Stimulated activated CD4-positive, alpha-beta T cell treated with anti-CD3 and anti-CD28 coated beads, Interleukin-2, amount 100 ng/mL, for 24 hours (primary cell): ENCODE measurements around the gene RPAP2.
"Not testable (repeated sequence)": the region's sequence is repeated elsewhere in the genome, so short reads cannot be mapped to it uniquely, and the experiment has no call there.

Experiments
- DNase-seq, 2 donors: peaks; one replicate each; pipeline ENCODE4 v3.0.0-alpha.2; 2020

RPAP2 gene

DNA sequence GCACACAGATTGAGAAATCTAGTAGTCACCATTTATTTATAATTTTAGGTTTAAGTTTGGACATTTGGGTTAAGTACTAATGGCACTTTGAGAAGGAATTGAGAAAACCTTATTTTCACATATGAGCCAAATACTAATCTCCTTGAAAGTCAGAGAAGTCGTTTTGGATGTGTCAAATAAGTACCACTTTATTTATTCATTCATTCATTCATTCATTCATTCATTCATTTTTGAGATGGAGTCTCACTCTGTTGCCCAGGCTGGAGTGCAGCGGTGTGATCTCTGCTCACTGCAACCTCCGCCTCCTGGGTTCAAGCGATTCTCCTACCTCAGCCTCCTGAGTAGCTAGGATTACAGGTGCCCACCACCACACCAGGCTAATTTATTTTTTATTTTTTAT is 79.1 kb downstream of the RPAP2 start:
- not testable (repeated sequence) for DNase-seq

DNA sequence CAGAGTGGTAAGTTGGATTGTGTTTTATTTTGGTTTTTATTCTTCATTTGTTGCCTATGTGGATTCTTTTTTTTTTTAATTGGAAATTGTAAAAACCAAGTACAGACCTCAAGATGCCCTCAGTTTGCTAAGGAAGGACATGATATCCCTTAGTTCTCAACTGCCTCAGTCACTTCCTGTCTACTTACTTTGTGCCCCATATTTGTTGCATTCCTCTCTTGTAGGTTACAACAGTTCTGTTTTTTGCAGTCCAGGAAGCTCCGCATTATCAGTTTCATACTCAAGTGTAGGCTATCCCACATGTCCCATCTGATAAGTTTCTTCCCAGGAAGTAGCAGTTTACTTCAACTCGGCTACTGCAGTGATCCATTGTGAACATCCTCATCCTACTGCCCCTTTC is 82.0 kb downstream of the RPAP2 start:
- no peak for DNase-seq

DNA sequence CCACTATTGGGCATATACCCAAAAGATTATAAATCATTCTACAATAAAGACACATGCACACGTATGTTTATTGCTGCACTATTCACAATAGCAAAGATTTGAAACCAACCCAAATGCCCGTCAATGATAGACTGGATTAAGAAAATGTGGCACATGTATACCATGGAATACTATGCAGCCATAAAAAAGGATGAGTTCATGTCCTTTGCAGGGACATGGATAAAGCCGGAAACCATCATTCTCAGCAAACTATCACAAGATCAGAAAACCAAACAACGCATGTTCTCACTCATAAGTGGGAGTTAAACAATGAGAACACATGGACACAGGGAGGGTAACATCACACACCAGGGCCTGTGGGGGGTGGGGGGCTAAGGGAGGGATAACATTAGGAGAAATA is 95.1 kb downstream of the RPAP2 start:
- DNase-seq = not testable (repeated sequence)

DNA sequence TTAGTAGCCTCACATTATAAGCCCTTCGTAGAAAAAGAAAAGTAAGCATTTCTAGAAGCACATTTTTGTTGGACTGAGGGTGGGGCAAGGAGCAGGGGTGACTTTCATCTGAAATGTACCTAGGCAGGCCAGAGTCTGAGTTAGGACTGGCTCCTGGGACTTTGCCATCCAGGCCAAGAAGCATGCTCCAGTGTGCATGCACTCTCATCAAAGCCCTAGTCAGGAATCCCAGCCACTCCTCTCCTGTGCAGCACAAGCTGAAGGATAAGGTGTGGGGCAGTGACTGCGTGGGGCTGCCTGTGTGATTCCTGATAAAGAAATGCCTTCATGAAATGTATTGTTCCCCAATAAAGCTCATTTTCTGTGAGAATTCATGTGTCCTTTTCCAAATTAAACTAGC is 99.7 kb downstream of the RPAP2 start:
- no peak for DNase-seq

DNA sequence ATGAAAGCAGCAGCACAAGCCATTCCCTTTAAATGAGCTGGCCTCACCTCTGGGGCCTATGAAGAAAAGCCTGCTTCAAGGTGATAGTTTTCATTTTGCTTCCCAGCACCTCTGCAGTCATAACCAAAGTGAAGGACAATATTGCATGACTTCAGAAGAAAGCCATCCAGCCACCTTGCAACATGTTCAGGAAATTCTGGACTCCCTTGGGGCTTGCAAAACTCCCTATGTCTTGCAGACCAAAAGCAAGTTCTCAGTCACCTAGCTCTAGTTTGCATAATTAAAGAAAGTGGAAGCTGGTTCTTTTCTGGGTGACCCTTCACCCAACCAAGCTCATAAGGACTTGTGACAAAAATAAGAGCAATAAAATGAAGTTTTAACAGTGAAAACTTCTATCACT is 100.2 kb downstream of the RPAP2 start:
- DNase-seq = no peak

DNA sequence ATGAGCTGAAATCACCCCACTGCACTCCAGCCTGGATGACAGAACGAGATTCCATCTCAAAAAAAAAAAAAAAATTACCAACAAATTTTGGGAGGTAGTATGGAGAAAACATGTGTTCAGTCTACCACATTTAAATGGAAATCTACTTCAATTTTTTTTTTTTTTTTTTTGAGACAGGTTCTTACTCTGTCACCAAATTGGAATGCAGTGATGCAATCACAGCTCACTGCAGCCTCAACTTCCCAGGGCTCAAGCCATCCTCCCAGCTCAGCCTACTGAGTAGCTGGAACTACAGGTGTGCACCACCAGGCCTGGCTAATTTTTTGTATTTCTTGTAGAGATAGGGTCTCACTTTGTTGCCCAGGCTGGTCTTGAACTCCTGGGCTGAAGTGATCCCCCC is 105.8 kb downstream of the RPAP2 start:
- no peak for DNase-seq

DNA sequence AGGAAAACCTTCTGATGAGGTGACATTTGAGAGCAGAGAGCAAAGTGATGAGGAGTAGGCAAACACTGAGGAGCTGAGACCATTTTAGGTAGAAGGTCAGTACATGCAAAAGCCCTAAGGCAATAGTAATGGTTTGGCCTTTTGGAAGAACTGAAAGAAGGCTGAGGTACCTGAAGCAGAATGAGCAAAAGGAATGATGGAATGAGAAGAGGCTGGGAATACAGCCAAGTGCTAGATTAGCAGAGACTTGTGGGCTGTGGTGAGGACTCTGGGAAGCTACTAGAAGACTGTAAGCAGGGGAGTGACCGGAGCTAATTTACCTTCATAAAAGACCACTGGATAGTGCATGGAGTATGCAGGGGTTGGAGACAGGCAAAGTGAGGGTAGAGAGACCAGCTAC is 110.0 kb downstream of the RPAP2 start:
- DNase-seq = no peak

DNA sequence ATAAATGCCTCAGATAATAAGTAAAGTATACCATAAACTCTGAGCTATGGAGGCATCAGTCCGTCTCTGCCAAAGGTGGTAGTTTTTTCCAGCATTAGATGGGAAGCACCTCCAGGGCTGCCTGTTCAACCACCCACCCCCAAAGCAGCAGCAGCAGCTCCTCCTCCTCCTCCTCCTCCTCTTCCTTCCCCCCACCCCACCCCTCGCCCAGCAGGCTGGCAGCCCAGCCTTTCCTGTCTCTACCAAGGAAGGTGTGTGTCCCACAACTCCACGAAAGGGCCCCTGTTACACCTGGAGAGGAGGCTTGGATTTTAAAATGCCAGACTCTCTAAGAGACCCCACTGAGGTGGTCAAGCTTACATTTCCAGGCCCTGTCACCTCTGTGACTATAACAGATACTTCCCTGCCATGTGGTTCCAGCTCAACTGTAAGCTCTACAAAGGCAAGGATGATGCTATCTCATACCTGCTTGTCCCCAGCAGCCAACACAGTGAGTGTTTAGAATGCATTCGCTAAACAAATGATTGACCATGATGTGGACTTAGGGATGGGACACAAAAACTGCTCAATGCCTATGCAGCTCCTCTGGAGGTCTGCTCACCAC is 111.2 kb downstream of the RPAP2 start:
- DNase-seq = no peak

DNA sequence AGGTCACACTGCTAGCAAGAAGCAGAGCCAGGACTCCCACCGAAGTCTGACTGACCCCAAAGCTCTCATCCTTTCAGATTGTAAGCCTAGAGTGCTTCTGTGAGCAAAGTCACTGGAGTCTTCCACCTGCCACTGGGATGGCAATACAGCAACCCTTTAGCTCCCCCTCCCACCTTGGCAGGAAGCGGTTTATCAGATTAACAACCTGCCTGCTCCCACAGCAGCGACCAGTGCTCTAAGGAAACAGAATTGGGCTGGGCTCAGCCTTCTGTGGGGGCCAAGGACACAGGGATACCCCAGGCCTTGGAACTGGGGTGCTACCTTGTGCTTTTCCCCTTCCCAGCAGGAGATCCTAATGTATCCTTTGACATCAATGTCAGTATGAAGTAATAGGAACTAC is 111.8 kb downstream of the RPAP2 start:
- peak; percentile 24 to 29 for DNase-seq

DNA sequence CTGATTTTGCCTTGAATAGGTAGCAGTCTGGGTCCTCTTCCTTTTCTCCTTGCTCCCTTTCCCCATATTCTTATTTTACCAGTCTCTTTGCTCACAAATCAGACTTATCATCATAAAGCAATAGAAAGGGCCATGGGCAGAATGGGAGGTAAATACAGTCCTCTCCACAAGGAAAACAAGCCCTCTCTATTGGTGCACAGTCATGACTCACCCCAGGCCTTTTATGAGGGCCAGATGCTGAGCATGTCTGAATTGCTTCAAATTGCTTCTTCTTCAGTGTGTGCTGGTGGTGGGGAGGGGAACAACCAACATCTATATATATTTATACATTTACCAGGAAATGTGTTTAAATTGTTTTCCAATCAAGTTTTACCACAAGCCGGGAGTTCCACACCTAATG is 112.7 kb downstream of the RPAP2 start:
- DNase-seq = no peak

DNA sequence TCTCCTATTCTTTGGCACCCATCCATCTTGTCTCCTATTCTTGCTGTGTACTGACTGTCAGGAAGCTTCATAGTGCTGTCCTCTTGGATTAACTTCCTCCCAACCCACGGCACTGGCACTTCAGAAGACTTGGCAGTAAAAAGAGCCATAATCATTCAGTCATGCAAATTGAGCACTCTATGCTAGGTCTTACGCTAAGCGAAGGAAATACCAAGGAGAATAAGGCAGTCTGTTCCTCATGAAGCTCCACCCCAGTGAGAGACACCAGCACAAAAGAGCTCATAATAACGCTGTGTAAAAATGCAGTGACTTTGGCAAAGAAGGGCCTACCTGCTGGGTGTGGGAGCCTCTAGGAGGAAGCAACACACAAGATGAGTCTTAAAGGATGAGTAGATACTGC is 120.8 kb downstream of the RPAP2 start:
- no peak for DNase-seq

DNA sequence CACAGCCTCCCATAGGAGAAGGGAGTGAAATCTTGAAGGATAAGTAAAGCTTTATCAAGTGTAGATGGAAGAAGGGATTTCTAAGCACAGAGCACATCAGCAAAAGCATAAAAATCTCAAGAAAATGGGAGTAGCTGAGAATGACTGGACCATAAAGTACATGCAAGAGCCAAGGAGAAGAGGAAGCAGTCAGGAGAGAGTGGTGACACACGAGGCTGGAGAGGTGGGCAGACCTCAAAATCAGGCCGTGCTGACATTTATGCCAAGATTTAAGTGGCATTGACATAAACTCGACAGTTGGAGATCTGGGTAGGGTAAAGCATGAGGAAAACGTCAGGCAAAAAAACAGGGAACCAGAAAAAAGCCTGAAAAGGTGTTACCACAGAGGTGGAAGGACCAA is 125.5 kb downstream of the RPAP2 start:
- no peak for DNase-seq

DNA sequence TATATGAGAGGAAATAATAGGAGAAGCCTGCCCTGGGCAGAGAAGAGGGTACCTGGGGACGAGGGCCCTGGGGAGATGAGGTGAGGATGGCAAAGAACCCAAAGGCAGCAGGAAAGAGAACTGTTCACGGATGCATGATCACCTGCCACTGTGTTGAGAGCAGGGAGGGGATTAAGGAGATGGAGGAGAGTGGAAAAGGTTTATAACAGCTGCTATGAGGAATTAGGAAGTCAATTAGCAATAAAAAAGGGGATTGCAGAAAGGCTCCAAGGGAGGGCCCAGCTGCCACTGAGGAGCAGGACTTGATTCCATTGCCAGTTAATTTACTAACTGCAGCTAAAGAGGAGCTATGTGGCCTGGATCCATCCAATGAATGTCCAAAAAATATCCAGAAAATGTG is 126.8 kb downstream of the RPAP2 start:
- no peak for DNase-seq

DNA sequence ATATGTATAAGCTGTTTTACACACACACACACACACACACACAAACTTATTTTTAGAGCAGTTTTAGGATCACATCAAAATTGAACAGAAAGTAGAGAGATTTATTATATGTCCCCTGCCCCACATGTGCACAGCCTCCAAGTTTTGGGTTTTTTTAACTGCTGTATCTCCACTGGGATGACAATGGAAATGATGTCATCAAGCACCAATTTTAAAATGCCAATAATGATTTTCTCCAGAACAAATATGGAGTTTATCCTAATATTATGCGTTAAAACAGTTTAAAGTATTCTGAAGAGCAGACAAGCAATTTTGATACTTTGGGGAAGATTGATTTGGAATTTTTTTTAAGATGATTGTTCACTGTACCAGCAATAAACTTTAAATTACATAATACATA is 131.2 kb downstream of the RPAP2 start:
- no peak for DNase-seq

DNA sequence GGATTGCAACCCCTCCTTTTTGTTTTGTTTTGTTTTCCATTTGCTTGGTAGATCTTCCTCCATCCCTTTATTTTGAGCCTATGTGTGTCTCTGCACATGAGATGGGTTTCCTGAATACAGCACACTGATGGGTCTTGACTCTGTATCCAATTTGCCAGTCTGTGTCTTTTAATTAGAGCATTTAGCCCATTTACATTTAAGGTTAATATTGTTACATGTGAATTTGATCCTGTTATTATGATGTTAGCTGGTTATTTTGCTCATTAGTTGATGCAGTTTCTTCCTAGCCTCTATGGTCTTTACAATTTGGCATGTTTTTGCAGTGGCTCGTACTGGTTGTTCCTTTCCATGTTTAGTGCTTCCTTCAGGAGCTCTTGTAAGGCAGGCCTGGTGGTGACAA is 135.7 kb downstream of the RPAP2 start:
- not testable (repeated sequence) for DNase-seq

DNA sequence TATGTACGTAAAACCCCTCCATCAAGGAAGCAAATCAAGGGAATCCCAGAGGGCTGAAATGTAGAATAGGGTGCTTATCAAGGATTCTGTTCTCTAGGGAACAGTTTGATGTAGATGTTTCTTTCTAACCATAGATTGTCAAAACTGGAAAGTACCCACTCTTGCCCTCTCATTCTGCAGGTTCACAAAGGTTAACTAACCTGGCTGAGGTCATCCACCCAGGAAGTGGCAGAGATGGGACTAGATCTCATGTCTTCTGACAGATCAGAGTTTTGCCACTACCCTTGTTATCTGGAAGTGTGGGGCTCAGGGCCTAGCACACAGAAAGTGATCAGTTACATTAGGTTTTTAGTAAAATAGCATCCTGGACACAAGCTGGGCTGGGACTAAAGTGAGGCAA is 140.4 kb downstream of the RPAP2 start:
- no peak for DNase-seq

DNA sequence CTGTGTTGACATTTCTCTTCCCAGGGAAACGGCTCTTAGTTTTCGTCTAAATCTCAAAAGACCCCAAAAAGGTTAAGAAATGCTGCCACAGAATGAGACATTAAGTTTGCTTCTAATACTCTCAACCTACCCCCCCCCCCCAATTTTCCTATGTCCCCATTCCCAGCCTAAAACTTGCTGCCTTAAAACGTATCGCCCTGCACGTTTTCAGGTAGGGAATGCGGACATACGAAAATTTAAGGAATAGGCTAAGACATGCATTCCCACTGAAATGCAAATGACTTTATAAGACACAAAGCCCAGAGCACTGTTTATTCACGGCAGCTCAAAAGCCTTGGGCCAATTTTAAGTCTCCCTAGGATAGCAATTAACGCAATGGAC is 142.4 kb downstream of the RPAP2 start:
- no peak for DNase-seq

DNA sequence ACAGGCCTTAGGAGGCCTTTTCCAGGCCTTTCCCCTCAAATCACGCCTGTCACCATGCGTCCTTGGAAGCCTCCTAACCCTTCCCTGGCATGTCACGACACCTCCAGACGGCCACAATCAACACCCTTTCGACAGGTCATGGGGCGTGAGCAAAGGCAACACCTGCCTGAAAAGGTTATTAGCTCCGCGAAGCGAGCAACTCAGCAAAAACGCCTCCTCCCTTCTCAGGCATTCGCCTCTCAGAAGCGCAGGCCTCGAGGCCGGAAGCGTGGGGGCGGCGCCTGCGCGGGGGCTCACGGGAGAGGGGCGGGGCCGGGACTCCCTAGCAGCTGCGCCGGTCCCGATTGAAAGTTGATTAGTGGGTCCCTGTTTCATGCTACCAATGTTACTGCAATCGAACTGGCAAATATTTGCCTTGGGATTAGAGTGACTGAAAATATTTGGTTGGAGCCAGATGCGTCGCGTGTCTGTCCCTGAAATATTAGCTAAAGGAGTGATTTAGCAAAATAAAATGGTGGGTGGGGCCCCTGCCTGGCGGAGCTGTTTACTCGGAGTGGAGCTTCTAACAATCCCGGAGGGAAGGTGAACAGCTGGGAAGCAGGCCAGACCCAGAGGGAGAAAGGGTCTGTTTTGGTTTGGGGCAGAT is 143.0 kb downstream of the RPAP2 start:
- DNase-seq = no peak

DNA sequence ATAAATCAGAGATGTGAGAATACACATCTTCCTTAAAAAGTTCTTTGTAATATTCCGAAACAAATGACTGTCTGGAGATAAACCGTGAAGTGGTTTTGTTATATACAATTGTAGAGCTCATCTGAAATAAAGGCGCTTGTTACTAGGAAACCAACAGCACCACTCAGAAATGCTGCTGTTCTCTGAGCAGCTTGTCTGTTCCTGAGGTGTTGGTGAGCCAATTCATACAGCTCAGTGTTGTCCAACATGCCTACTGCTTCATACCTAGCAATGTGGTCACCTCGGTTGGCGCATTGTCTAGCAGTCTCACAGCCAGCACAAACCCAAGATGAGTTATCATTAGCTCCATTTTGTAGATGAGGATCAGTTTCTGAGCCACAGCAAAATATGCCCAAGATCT is 143.5 kb downstream of the RPAP2 start:
- DNase-seq = no peak

DNA sequence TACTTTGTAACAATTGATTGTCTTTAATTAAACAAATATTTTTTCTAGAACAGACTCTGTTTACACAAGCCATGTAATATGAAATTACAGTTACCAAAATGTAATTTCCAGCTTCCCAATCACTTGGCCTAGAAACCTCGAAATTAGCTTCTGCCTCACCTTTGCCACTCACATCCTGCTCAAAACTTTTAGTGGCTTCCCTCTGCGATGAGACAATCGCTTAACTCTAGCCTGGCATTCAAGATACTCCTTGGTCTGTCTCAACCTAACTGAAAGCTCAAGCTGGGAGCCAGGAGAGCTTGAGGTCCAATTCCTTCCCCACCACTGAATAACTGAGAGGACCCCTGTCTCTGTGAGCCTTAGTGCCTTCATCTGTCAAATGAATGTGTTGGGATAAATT is 145.0 kb downstream of the RPAP2 start:
- no peak for DNase-seq

DNA sequence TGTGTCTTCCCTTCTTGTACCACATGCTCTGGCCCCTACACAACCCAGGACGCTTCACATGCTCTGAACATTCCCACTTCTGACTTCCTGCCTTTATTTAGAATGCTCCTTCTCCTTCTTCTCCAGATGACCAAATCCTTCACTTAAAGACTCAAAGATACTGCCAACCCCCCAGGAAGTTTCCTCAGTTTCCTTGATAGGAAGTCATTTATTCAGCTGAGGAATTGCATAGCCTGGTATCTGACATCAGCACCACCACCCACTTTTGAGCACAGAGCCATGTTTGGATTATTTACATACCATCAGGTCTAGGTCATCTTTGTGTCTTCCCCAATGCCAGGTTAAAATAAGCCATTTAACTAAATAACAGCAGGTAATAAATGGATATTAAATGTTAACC is 145.5 kb downstream of the RPAP2 start:
- no peak for DNase-seq

DNA sequence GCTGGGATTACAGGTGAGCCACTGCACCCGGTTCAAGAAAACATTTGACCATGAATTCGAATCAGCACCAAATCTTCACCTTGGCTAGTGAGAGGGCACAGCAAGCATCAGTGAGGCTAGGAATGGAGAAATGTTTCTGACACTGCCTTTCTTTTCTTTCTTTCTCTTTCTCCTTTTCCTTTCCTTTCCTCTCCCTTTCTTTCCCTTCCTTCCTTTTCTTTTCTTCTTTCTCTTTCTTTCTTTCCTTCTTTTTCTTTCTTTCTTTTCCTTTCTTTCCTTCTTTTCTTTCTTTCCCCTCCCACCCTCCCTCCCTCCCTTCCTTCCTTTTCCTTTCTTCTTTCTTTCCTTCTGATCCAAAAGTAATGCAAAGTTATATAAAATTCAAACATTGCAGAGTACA is 147.0 kb downstream of the RPAP2 start:
- no peak for DNase-seq

DNA sequence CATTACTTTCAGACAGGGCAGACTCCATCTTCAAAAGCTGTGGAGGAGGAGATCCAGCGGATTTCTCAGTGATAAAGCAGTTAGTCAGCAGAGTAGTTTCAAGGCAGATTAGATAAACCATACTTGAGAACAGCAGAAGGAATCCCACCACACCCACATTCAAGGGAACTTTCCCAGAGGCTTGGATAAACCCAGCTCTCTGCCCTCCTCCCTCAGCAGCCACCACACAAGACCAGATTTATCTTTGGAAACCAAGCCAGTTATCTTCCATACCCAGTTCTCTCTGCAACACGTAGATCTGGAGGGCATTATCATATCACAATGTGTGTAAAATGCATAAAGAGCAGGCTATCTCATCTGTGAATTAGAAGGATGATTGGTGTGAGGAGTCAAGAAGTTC is 147.7 kb downstream of the RPAP2 start:
- DNase-seq = no peak

DNA sequence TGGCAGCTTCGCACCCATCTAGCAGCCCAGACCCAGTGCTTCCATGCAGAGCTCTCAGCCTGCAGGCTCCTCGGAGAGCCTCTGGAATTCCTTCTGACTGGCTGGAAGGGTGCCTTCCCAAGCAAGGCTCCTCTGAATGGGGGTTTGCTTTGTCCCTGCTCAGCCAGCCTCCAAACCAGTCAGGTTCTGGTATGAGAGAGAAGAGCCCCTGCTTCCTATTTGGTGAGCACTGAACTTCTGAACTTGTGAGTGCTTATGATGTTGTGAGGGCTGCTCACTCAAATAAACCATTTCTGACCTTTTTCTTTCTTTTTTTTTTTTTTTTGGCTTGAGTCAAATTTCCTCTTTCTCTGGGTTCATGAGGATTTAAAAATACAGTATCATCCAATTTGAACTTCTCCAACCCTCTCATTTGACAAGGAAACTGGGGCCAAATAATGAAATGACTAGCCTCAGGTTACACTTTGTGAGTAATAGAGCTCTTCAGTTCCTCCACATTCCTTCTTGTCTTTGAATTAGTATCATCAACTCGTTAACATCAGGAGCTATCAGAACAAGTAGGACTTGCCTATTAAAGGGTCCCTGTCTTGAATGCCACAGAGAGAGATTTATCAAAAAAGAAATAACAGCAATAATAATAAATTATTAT is 148.3 kb downstream of the RPAP2 start:
- DNase-seq = no peak

DNA sequence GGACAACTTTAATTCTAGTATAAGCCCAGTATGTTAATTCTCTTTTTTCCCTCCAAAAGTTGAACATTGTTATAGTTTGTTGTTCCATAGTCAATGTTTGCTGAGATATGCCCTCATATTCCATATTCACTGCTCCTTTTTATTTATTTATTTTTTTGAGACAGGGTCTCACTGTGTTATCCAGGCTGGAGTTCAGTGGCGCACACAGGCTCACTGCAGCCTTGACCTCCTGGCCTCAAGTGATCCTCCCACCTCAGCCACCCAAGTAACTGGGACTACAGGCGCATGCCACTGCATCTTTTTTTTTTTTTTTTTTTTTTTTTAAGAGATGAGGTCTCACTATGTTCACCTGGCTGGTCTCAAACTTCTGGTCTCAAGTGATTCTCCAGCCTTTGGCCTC is 149.1 kb downstream of the RPAP2 start:
- DNase-seq = no peak
